Astrocyte of the cerebellum (primary cell): ENCODE data around the gene VDAC1.
"Not testable (repeated sequence)": the region's sequence is repeated elsewhere in the genome, so short reads cannot be mapped to it uniquely, and the experiment has no call there.

Experiments used
- DNase-seq: peaks from one replicate; pipeline ENCODE4 v3.0.0-alpha.2; 2011; ENCODE audit warnings: low read depth
- H3K4me3 ChIP-seq: 2 replicates; pipeline ENCODE4 v1.5.1; 2011; ENCODE audit warnings: mild to moderate bottlenecking, low read depth, low read length, moderate library complexity
- CTCF ChIP-seq: IDR thresholded peaks from 2 replicates; pipeline ENCODE4 v1.5.1; 2012; ENCODE audit warnings: low read length, low read depth, moderate library complexity, mild to moderate bottlenecking; ENCODE audit errors: missing control alignments
- in situ Hi-C: cut with HindIII; loops from 2 replicates; pipeline ENCODE4 v1.10.0; 2017; ENCODE audit warnings: low sequenced_read_pairs

The VDAC1 gene

GRCh38 chr5:133936651-133937015, 68.1 kb downstream of the VDAC1 start:
- TF ChIP-seq CTCF: no peak
- no peak for DNase-seq
- in situ Hi-C loops: no loop called here
- H3K4me3 ChIP-seq: no peak overlapping the region

- in situ Hi-C loops, DNase-seq, H3K4me3 ChIP-seq: not testable (repeated sequence)
Measured at GRCh38 chr5:133935991-133936650, 68.7 kb downstream of the VDAC1 start.

DNA sequence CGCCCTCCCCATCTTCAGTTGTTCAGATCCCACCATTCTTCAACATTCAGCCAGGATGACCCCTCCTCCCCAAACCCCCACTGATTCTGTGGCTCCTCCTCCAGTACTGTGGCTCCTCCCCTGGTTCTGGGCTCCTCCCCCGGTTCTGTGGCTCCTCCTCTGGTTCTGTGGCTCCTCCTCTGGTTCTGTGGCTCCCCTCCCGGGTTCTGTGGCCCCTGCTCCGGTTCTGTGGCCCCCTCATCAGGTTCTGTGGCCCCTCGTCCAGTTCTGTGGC, 69.2 kb downstream of the VDAC1 start:
- no peak overlapping the region for H3K4me3 ChIP-seq

GRCh38 chr5:133934822-133935666, 69.7 kb downstream of the VDAC1 start:
- no peak overlapping the region for H3K4me3 ChIP-seq
- no peak for TF ChIP-seq CTCF
- in situ Hi-C loops: no loop called here
- no peak for DNase-seq

More for the DNA sequence above, 69.2 kb downstream of the VDAC1 start:
- TF ChIP-seq CTCF: no peak
- in situ Hi-C loops: no loop called here
- no peak for DNase-seq

- in situ Hi-C loops: no loop called here
- TF ChIP-seq CTCF: no peak
Measured at GRCh38 chr5:133934311-133934710, 70.5 kb downstream of the VDAC1 start.

GRCh38 chr5:133933670-133934295, 71.0 kb downstream of the VDAC1 start:
- in situ Hi-C loops: no loop called here
- no peak for TF ChIP-seq CTCF
- no peak overlapping the region for H3K4me3 ChIP-seq
- DNase-seq: no peak

More at GRCh38 chr5:133934311-133934710, 70.5 kb downstream of the VDAC1 start:
- DNase-seq: no peak
- H3K4me3 ChIP-seq: no peak overlapping the region

GRCh38 chr5:133933169-133933509, 71.6 kb downstream of the VDAC1 start:
- TF ChIP-seq CTCF: no peak

More at GRCh38 chr5:133933169-133933509, 71.6 kb downstream of the VDAC1 start:
- in situ Hi-C loops: no loop called here
- no peak for DNase-seq
- no peak overlapping the region for H3K4me3 ChIP-seq
